HUDEP-2 (cell line): ENCODE data around the gene DPYD.

Source experiments
- DNase-seq, 76 experiments: peaks; one replicate each; lab custom pipeline; 2025; ENCODE audit not compliant: unreplicated experiment in 76 of 76; lab: John Stamatoyannopoulos, UW

Gene DPYD

GRCh38 chr1:97073936-97074335 is 846.9 kb downstream of the DPYD start:
- no peak for DNase-seq

- DNase-seq: no peak
Observed at GRCh38 chr1:97073169-97073568, 847.7 kb downstream of the DPYD start.

GRCh38 chr1:97071173-97071572 is 849.7 kb downstream of the DPYD start:
- no peak for DNase-seq

- no peak for DNase-seq
Observed at GRCh38 chr1:97070376-97070775, 850.5 kb downstream of the DPYD start.

GRCh38 chr1:97069312-97069711 is 851.5 kb downstream of the DPYD start:
- no peak for DNase-seq

- no peak for DNase-seq
Observed at GRCh38 chr1:97066860-97067259, 854.0 kb downstream of the DPYD start.

GRCh38 chr1:97063532-97063931 is 857.3 kb downstream of the DPYD start:
- no peak for DNase-seq

GRCh38 chr1:97061604-97062003 is 859.2 kb downstream of the DPYD start:
- DNase-seq: no peak

- DNase-seq: no peak
Observed at GRCh38 chr1:97056386-97056785, 864.4 kb downstream of the DPYD start.

- no peak for DNase-seq
Observed at GRCh38 chr1:97053268-97053667, 867.6 kb downstream of the DPYD start.

- DNase-seq: no peak
Observed at GRCh38 chr1:97051823-97052222, 869.0 kb downstream of the DPYD start.

GRCh38 chr1:97050506-97050905 is 870.3 kb downstream of the DPYD start:
- no peak for DNase-seq

GRCh38 chr1:97047421-97047793 is 873.4 kb downstream of the DPYD start:
- DNase-seq: no peak

- no peak for DNase-seq
Observed at GRCh38 chr1:97046765-97047420, 873.9 kb downstream of the DPYD start.

GRCh38 chr1:97044159-97044760 is 876.6 kb downstream of the DPYD start:
- no peak for DNase-seq

GRCh38 chr1:97042551-97042950 is 878.3 kb downstream of the DPYD start:
- no peak for DNase-seq

- no peak for DNase-seq
Observed at GRCh38 chr1:97041026-97041425, 879.8 kb downstream of the DPYD start.

- no peak for DNase-seq
Observed at GRCh38 chr1:97038410-97038809, 882.4 kb downstream of the DPYD start.

- DNase-seq: no peak
Observed at GRCh38 chr1:97034651-97035050, 886.2 kb downstream of the DPYD start.

- DNase-seq: no peak
Observed at GRCh38 chr1:97033949-97034348, 886.9 kb downstream of the DPYD start.
